ENCODE results near the gene PLSCR5. TPM values are rescaled to one million over a fixed set of nuclear protein-coding genes. Genes with fewer than 3 reads are reported as not detected.

Gene PLSCR5
- total RNA-seq, 6 donors from 2014 or later, result not detected

DNA sequence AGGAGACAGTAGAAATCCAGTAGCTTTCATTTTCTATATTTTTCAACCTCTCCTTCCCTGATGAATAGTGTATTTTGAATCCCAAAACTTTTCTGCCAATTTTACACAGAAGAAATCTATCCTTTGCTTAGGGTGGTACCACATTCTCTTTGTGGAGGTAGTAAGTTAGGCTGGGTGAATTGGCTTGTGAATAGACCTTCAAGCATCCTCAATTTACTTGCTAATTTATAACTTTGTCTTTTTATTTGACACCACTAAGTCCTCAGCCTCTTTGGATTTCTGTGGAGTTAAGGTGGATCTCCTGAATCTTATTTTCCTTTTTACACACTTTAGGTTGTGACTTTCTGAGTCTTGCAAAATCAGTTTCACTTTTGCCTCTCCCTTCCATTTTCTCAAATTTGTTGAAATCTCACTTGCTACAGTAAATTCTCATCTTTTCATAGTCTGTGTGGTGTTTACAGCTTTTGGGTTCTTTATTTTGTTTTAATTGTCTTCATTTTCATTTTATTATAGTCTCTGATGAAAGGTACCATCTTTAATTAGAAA lies 55.0 kb downstream of the PLSCR5 start:
- peaks cover 2 to 15% (median 5%) of the 10 kb centered on the region in 4 donors for H3K4me1 ChIP-seq
- no peak overlapping the region for H3K27ac ChIP-seq
- TF ChIP-seq, protein P1, sequence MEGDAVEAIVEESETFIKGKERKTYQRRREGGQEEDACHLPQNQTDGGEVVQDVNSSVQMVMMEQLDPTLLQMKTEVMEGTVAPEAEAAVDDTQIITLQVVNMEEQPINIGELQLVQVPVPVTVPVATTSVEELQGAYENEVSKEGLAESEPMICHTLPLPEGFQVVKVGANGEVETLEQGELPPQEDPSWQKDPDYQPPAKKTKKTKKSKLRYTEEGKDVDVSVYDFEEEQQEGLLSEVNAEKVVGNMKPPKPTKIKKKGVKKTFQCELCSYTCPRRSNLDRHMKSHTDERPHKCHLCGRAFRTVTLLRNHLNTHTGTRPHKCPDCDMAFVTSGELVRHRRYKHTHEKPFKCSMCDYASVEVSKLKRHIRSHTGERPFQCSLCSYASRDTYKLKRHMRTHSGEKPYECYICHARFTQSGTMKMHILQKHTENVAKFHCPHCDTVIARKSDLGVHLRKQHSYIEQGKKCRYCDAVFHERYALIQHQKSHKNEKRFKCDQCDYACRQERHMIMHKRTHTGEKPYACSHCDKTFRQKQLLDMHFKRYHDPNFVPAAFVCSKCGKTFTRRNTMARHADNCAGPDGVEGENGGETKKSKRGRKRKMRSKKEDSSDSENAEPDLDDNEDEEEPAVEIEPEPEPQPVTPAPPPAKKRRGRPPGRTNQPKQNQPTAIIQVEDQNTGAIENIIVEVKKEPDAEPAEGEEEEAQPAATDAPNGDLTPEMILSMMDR (IDR thresholded peaks at IDR 0.05), result no peak
- TF ChIP-seq POLR2AphosphoS5 (IDR thresholded peaks at IDR 0.05) (no peak), EP300 (IDR thresholded peaks at IDR 0.05) (no peak), POLR2A (IDR thresholded peaks at IDR 0.05) (no peak)
- DNase-seq (no peak), ATAC-seq (ENCODE audit: low FRiP score in 2 of 2) (no peak)
- no peaks in the 10 kb centered on the region for H3K9me3 ChIP-seq
- no peak overlapping the region for H3K4me3 ChIP-seq
- no peaks in the 10 kb centered on the region for H3K36me3 ChIP-seq
- no peaks in the 10 kb centered on the region for H3K27me3 ChIP-seq

DNA sequence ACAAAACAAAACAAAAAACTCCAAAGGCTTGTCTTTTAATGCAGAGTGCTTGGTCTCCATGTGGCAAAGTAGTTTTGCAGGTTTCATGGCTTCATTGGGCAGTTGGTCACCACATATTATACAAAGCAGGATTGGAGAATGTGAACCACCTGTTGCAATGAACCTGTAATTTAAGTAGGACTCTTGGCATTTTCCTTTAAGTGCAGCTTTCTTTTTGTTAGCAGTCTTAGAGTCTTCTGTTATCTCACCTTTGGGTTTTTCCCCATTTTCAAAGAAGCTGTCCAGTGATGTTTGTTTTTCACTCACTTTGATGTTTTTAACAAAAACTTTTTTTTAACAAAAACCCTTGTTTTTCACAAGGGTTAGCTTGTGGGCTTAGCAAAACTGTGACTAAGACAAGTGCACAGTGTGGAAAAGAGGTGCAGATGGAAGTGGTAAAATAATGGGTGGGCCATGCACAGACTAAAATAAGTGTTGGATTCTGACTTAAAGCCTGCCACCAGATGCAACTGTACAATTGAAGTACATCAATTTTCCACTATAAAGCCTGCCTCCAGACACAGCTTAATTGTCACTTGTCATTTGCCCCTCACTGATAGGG lies 57.8 kb downstream of the PLSCR5 start:
- Histone ChIP-seq H3K4me1 (peaks cover 12 to 26% (median 14%) of the 10 kb centered on the region in 4 donors), H3K27me3 (no peaks in the 10 kb centered on the region), H3K27ac (no peak overlapping the region), H3K9me3 (no peaks in the 10 kb centered on the region), H3K4me3 (no peak overlapping the region), H3K36me3 (no peaks in the 10 kb centered on the region)
- ATAC-seq (ENCODE audit: low FRiP score in 2 of 2), result no peak
- TF ChIP-seq, protein P1 (IDR thresholded peaks at IDR 0.05), result no peak
- TF ChIP-seq POLR2AphosphoS5 (IDR thresholded peaks at IDR 0.05) (no peak), POLR2A (IDR thresholded peaks at IDR 0.05) (no peak), EP300 (IDR thresholded peaks at IDR 0.05) (no peak)
- DNase-seq, result no peak

DNA sequence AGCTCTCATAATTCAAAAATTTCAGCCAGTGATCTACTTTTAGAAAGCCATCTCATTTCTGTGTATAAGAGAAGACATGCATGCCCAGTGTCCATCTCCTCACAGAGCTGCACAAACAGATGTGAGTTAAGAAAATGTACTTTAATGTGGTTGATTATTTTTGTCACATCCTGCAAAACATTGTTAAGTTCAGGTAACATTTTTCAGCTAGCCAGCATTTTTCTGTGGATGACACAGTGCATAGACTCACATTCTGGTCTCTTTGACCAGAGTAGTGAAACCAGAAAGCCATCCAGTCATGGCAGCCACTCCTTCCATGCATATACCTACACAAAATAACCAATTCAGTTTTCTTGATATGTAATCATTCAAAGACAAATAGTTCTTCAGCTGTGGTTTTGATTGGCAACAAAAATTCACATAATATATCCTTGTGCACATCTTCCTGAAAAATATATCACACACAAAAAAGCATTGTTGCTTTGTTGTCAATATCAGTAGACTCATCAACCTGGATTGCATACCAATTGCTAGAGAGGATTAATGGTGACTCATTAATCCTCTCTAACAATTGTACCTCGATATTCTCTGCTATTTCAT lies 58.7 kb downstream of the PLSCR5 start:
- Histone ChIP-seq H3K9me3 (no peaks in the 10 kb centered on the region), H3K27me3 (no peaks in the 10 kb centered on the region), H3K36me3 (no peaks in the 10 kb centered on the region), H3K4me3 (no peak overlapping the region), H3K4me1 (peaks cover 14 to 29% (median 16%) of the 10 kb centered on the region in 4 donors), H3K27ac (no peak overlapping the region)
- TF ChIP-seq POLR2AphosphoS5 (IDR thresholded peaks at IDR 0.05), result no peak
- TF ChIP-seq POLR2A (IDR thresholded peaks at IDR 0.05), result no peak
- TF ChIP-seq EP300 (IDR thresholded peaks at IDR 0.05), result no peak
- TF ChIP-seq, protein P1 (IDR thresholded peaks at IDR 0.05), result no peak
- ATAC-seq (ENCODE audit: low FRiP score in 2 of 2) (no peak), DNase-seq (no peak)
- WGBS, 2 donors, result 72 to 83% methylated on average over 1 of the region's 1 CpG

DNA sequence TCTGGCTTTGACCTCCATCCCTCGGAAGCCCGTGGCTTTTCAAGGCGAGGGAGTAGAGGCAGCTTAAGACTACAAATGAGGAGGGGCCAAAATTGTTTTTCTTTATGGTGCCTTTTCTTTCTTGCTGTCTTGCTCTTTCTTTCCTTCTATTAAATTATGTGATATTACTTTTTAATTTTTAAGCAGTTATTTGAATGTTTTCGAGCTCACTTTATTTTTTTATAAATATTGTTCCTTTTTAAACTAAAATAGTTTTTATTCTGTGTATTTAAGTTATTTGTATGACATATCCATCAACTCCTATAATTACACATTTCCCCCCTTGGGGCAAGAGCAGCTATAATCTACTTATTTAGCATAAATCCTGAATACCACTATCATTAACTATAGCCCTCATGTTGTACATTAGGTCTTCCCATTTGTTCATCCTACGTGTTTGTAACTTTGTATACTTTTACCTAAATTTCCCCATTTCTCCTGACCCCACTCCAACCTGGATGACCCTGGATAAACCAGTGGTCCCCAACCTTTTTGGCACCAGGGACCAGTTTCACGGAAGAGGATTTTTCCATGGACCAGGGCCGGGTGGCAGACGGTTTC lies 60.1 kb downstream of the PLSCR5 start:
- Histone ChIP-seq H3K4me3 (peak overlapping the region in 3 of 4 donors; percentile 67 to 84 (median 73)), H3K27ac (peak overlapping the region; percentile 96 to 100 (median 98)), H3K9me3 (no peaks in the 10 kb centered on the region), H3K4me1 (peaks cover 20 to 33% (median 26%) of the 10 kb centered on the region in 4 donors), H3K36me3 (no peaks in the 10 kb centered on the region), H3K27me3 (no peaks in the 10 kb centered on the region)
- TF ChIP-seq POLR2AphosphoS5 (IDR thresholded peaks at IDR 0.05) (no peak), EP300 (IDR thresholded peaks at IDR 0.05) (no peak), POLR2A (IDR thresholded peaks at IDR 0.05) (no peak)
- TF ChIP-seq, protein P1 (IDR thresholded peaks at IDR 0.05), result no peak
- ATAC-seq (ENCODE audit: low FRiP score in 2 of 2) (no peak), DNase-seq (no peak)
- 56 to 57% methylated on average over 8 of the region's 8 CpGs for WGBS, 2 donors

Data from upper lobe of left lung (tissue), 6 donors.